Stimulated activated memory B cell treated with anti-CD40 and anti-IgM and Interleukin-4, amounts not matched to agents 10 μg/mL and 1 μg/mL and 100 μg/mL, for 72 hours (primary cell): ENCODE data around the gene PPM1L.
A peak's percentile ranks its signal among the peaks of the same experiment; 100 is the strongest.
"Not testable (repeated sequence)": the region's sequence is repeated elsewhere in the genome, so short reads cannot be mapped to it uniquely, and the experiment has no call there.

Experiments used
- ATAC-seq: fragments of 150-1000 bp; cut with Tn5 transposase; 2 replicates; pipeline ENCODE4 v1.10.0; 2021
- H3K27ac Mint-ChIP-seq: one replicate; pipeline ENCODE4 v1.8.0; 2022; ENCODE audit warnings: mild to moderate bottlenecking, mixed read lengths
- H3K27me3 Mint-ChIP-seq: one replicate; pipeline ENCODE4 v1.8.0; 2022; ENCODE audit warnings: mixed read lengths
- H3K36me3 Mint-ChIP-seq: one replicate; pipeline ENCODE4 v1.8.0; 2022; ENCODE audit warnings: mixed read lengths
- H3K4me1 Mint-ChIP-seq: one replicate; pipeline ENCODE4 v1.8.0; 2022; ENCODE audit warnings: mixed read lengths
- H3K4me3 Mint-ChIP-seq: one replicate; pipeline ENCODE4 v1.8.0; 2022; ENCODE audit warnings: mild to moderate bottlenecking, moderate library complexity, mixed read lengths
- H3K9me3 Mint-ChIP-seq: one replicate; pipeline ENCODE4 v1.8.0; 2022; ENCODE audit warnings: mixed read lengths

Gene PPM1L

DNA sequence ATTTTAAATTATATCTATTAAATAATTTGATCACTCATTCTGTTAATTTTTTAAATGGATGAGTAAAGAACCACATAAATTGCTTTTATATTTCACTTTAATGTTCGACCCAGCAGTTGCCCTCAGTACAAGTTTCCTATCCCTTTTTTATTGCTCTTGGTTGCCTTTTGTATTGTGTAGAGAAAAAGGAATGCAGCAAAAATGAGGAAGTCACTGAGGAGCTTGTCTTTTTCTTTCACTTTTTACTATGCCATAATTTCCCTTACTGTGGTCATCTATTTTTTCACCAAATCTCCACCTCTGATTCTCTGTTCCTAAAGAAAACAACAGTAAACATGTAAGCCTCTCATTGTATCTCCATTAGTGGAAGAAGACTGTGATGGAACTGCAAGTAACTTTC is 226.5 kb downstream of the PPM1L start:
- H3K4me1 Mint-ChIP-seq, result peaks cover 24% of the 10 kb centered on the region

DNA sequence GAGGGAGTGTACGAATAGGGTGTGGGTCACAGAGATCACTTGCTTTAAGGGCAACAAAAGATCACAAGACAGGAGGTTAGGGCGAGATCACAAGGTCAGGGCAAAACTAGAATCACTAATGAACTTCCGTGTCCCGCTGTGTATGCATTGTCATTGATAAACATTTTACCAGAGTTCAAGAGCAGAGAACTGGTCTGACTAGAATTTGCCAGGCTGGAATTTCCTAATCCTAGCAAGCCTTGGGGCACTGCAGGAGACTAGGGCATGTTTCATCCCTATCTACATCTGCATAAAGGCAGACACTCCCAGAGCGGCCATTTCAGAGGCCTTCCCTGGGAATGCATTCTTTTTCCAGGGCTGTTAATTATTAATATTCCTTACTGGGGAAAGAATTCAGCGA is 227.9 kb downstream of the PPM1L start:
- not testable (repeated sequence) for ATAC-seq, H3K4me3 Mint-ChIP-seq, H3K9me3 Mint-ChIP-seq, H3K27me3 Mint-ChIP-seq, H3K36me3 Mint-ChIP-seq, H3K27ac Mint-ChIP-seq
- H3K4me1 Mint-ChIP-seq, result peaks cover 24% of the 10 kb centered on the region

More for the DNA sequence above, 226.5 kb downstream of the PPM1L start:
- Mint-ChIP-seq H3K27me3 (no peaks in the 10 kb centered on the region), H3K4me3 (no peak overlapping the region), H3K9me3 (peaks cover 4% of the 10 kb centered on the region), H3K36me3 (peaks cover 8% of the 10 kb centered on the region), H3K27ac (peak overlapping the region; percentile 1)
- ATAC-seq, result no peak

GRCh38 chr3:160986069-160986468 is 230.0 kb downstream of the PPM1L start:
- H3K4me3 Mint-ChIP-seq, result no peak overlapping the region
- H3K4me1 Mint-ChIP-seq, result peaks cover 14% of the 10 kb centered on the region
- no peak overlapping the region for H3K27ac Mint-ChIP-seq

GRCh38 chr3:160987982-160988964 is 232.2 kb downstream of the PPM1L start:
- peaks cover 4% of the 10 kb centered on the region for H3K36me3 Mint-ChIP-seq
- H3K27me3 Mint-ChIP-seq, result no peaks in the 10 kb centered on the region
- H3K4me1 Mint-ChIP-seq, result no peaks in the 10 kb centered on the region
- ATAC-seq, result no peak
- H3K9me3 Mint-ChIP-seq, result peaks cover 4% of the 10 kb centered on the region
- H3K27ac Mint-ChIP-seq, result no peak overlapping the region
- no peak overlapping the region for H3K4me3 Mint-ChIP-seq

More at GRCh38 chr3:160986069-160986468, 230.0 kb downstream of the PPM1L start:
- H3K9me3 Mint-ChIP-seq, result peaks cover 4% of the 10 kb centered on the region
- H3K36me3 Mint-ChIP-seq, result peaks cover 4% of the 10 kb centered on the region
- no peak for ATAC-seq
- H3K27me3 Mint-ChIP-seq, result no peaks in the 10 kb centered on the region

GRCh38 chr3:160990446-160990845 is 234.4 kb downstream of the PPM1L start:
- no peaks in the 10 kb centered on the region for H3K9me3 Mint-ChIP-seq
- no peaks in the 10 kb centered on the region for H3K36me3 Mint-ChIP-seq
- no peak overlapping the region for H3K4me3 Mint-ChIP-seq
- ATAC-seq, result no peak
- no peaks in the 10 kb centered on the region for H3K27me3 Mint-ChIP-seq
- H3K27ac Mint-ChIP-seq, result no peak overlapping the region
- H3K4me1 Mint-ChIP-seq, result no peaks in the 10 kb centered on the region

- H3K27me3 Mint-ChIP-seq, result no peaks in the 10 kb centered on the region
- H3K4me1 Mint-ChIP-seq, result no peaks in the 10 kb centered on the region
Measured at GRCh38 chr3:160992712-160993111, 236.7 kb downstream of the PPM1L start.

GRCh38 chr3:160996811-160997210 is 240.8 kb downstream of the PPM1L start:
- no peaks in the 10 kb centered on the region for H3K36me3 Mint-ChIP-seq
- H3K4me1 Mint-ChIP-seq, result no peaks in the 10 kb centered on the region
- ATAC-seq, result no peak
- no peaks in the 10 kb centered on the region for H3K27me3 Mint-ChIP-seq
- H3K9me3 Mint-ChIP-seq, result no peaks in the 10 kb centered on the region
- no peak overlapping the region for H3K27ac Mint-ChIP-seq
- H3K4me3 Mint-ChIP-seq, result no peak overlapping the region

More at GRCh38 chr3:160992712-160993111, 236.7 kb downstream of the PPM1L start:
- no peak overlapping the region for H3K4me3 Mint-ChIP-seq
- H3K9me3 Mint-ChIP-seq, result no peaks in the 10 kb centered on the region
- ATAC-seq, result no peak
- H3K36me3 Mint-ChIP-seq, result no peaks in the 10 kb centered on the region
- H3K27ac Mint-ChIP-seq, result no peak overlapping the region

- ATAC-seq, result no peak
- Mint-ChIP-seq H3K9me3 (no peaks in the 10 kb centered on the region), H3K27me3 (no peaks in the 10 kb centered on the region), H3K27ac (no peak overlapping the region), H3K4me1 (no peaks in the 10 kb centered on the region), H3K36me3 (no peaks in the 10 kb centered on the region), H3K4me3 (no peak overlapping the region)
Measured at GRCh38 chr3:160998581-160998980, 242.6 kb downstream of the PPM1L start.

GRCh38 chr3:160999274-160999673 is 243.2 kb downstream of the PPM1L start:
- no peaks in the 10 kb centered on the region for H3K9me3 Mint-ChIP-seq
- peak; percentile 39 for ATAC-seq
- no peaks in the 10 kb centered on the region for H3K36me3 Mint-ChIP-seq
- H3K4me1 Mint-ChIP-seq, result no peaks in the 10 kb centered on the region
- no peaks in the 10 kb centered on the region for H3K27me3 Mint-ChIP-seq
- H3K4me3 Mint-ChIP-seq, result no peak overlapping the region
- H3K27ac Mint-ChIP-seq, result no peak overlapping the region

GRCh38 chr3:161008086-161008485 is 252.1 kb downstream of the PPM1L start:
- H3K9me3 Mint-ChIP-seq, result peaks cover 9% of the 10 kb centered on the region
- no peaks in the 10 kb centered on the region for H3K27me3 Mint-ChIP-seq
- H3K27ac Mint-ChIP-seq, result no peak overlapping the region
- H3K36me3 Mint-ChIP-seq, result peaks cover 16% of the 10 kb centered on the region
- H3K4me3 Mint-ChIP-seq, result no peak overlapping the region
- no peaks in the 10 kb centered on the region for H3K4me1 Mint-ChIP-seq
- no peak for ATAC-seq

DNA sequence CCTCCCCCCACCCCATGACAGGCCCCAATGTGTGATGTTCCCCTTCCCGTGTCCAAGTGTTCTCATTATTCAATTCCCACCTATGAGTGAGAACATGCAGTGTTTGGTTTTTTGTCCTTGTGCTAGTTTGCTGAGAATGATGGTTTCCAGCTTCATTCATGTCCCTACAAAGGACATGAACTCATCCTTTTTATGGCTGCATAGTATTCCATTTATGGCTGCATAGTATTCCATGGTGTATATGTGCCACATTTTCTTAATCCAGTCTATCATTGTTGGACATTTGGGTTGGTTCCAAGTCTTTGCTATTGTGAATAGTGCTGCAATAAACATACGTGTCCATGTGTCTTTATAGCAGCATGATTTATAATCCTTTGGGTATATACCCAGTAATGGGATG is 254.1 kb downstream of the PPM1L start:
- H3K9me3 Mint-ChIP-seq, ATAC-seq, H3K4me3 Mint-ChIP-seq, H3K27me3 Mint-ChIP-seq, H3K27ac Mint-ChIP-seq, H3K4me1 Mint-ChIP-seq: not testable (repeated sequence)
- H3K36me3 Mint-ChIP-seq, result peaks cover 12% of the 10 kb centered on the region

DNA sequence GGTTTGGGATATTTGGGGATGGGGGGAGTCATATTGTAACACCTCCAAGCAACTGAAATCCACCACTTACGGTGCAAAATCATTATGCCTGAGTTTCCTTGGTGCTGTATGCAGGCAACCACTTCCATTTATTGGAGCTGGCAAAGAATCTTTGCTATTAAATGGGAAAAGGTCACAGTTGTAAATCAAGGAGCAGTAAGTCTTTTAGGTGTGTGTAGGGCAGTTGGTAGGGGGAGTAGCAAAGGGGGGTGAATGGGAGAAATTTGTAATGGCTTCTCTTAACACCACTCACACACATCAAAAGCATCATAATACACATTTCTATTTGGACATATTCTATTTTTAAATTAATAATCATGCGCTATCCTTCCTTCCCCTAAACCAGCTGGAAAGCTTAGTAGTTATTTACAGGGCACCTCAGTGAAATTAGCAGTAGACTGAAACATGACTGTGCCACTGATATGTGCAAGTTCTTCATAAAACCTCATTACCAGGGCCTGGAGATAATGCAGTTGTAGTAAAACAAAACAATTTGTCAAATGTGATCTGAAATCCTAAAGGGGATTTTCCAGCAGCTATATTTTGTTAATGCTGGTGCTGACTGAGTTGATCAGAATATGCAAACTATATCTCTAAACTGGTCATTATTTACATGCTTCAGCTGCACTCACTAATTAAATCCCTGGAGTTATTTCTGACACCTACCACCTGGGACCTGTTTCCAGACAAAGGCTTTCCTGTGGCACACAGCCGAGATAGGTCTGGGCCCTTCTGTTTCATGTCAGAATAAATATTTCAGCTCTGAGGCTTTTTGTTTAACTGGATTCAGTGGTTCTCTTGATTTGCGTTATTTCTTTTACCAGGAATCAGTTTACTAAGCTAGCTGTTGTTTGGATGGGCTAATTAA is 259.1 kb downstream of the PPM1L start:
- H3K4me1 Mint-ChIP-seq, result no peaks in the 10 kb centered on the region
- no peak overlapping the region for H3K27ac Mint-ChIP-seq
- peaks cover 5% of the 10 kb centered on the region for H3K36me3 Mint-ChIP-seq
- no peak for ATAC-seq
- H3K4me3 Mint-ChIP-seq, result no peak overlapping the region
- H3K9me3 Mint-ChIP-seq, result peaks cover 7% of the 10 kb centered on the region
- no peaks in the 10 kb centered on the region for H3K27me3 Mint-ChIP-seq

DNA sequence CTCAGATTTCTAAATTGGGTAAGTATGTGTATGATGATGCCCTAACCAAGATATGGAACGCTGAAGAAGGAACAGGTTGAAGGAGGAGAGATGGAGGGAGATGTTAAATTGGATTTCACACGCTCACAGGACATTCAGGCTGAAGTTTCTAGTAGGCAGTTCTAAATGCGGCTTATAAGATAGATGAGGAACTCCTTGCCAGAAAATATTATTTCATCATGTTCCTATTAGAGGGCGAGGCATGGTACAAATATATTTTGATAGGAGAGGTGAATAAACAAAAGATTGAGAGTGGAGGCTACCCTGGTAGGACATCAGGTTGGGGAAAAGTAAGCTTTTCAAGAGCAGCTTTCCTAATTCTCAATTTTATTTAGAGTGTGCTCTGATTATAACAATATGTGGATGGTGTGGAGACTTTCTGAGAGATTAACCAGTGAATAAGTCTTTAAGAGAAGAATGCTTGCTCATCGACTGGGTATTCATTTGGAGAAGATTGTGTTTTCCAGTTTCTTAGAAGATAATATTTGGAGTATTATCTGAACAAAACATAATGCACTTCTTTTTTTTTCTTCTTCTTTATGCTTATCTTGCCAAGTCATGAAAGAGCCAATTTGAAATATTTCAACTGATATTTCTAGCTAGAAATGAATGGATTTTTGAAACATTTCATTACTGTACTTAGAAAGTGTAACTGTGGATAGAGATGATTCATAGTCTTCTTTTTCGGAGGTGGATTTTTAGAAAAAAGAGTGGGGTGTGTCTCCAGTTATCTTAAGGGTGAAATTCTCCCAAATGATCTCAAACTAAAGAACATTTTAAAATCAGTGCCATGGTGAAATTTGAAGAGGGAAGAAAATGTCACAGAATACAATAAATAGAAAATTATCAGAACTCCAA is 260.6 kb downstream of the PPM1L start:
- Mint-ChIP-seq H3K27ac (no peak overlapping the region), H3K9me3 (peaks cover 13% of the 10 kb centered on the region), H3K4me1 (no peaks in the 10 kb centered on the region), H3K27me3 (no peaks in the 10 kb centered on the region), H3K4me3 (no peak overlapping the region), H3K36me3 (peaks cover 5% of the 10 kb centered on the region)
- ATAC-seq, result no peak

GRCh38 chr3:161017971-161018370 is 261.9 kb downstream of the PPM1L start:
- Mint-ChIP-seq H3K9me3 (peaks cover 13% of the 10 kb centered on the region), H3K36me3 (peaks cover 4% of the 10 kb centered on the region), H3K27ac (no peak overlapping the region), H3K4me1 (no peaks in the 10 kb centered on the region), H3K27me3 (no peaks in the 10 kb centered on the region), H3K4me3 (no peak overlapping the region)
- ATAC-seq, result no peak
